Neural cell (in vitro differentiated cells): ENCODE results near the gene IL9R. TPM values are rescaled to one million over a fixed set of nuclear protein-coding genes. Genes with fewer than 3 reads are reported as not detected.
"Not testable (repeated sequence)": the region's sequence is repeated elsewhere in the genome, so short reads cannot be mapped to it uniquely, and the experiment has no call there.

Experiments
- H2AFZ ChIP-seq: fragments of 200-600, 300-800 bp; sonication (generic), shearing (Covaris generic); 2 replicates; pipeline ENCODE4 v1.6.0; 2014; ENCODE audit warnings: low read depth, mild to moderate bottlenecking, antibody characterized with exemption, low read length, moderate library complexity
- H3F3A ChIP-seq: fragments of 200-600 bp; shearing (Covaris generic); 2 replicates; pipeline ENCODE4 v1.6.1; 2016; ENCODE audit warnings: mild to moderate bottlenecking, moderate library complexity, mixed read lengths, antibody characterized with exemption, low read length; ENCODE audit not compliant: insufficient read depth, poor library complexity, severe bottlenecking
- H3K27ac ChIP-seq: fragments of 200-600, 300-800 bp; sonication (generic), shearing (Covaris generic); 2 replicates; pipeline ENCODE4 v1.5.1; 2014; ENCODE audit warnings: mild to moderate bottlenecking, low read length, moderate library complexity
- H3K27me3 ChIP-seq: fragments of 300-800, 200-600 bp; sonication (generic), shearing (Covaris generic); 2 replicates; pipeline ENCODE4 v1.6.0; 2014; ENCODE audit warnings: mild to moderate bottlenecking, low read depth, low read length, moderate library complexity; ENCODE audit not compliant: insufficient read depth
- H3K36me3 ChIP-seq: fragments of 300-800, 200-600 bp; sonication (generic), shearing (Covaris generic); 2 replicates; pipeline ENCODE4 v1.5.1; 2014; ENCODE audit warnings: mild to moderate bottlenecking, antibody characterized with exemption, low read length, moderate library complexity; ENCODE audit not compliant: insufficient read depth
- H3K4me2 ChIP-seq: fragments of 300-800, 200-600 bp; sonication (generic), shearing (Covaris generic); 2 replicates; pipeline ENCODE4 v1.6.0; 2014; ENCODE audit warnings: mild to moderate bottlenecking, low read length
- H3K4me3 ChIP-seq: fragments of 300-800, 200-600 bp; sonication (generic), shearing (Covaris generic); 2 replicates; pipeline ENCODE4 v1.5.1; 2014; ENCODE audit warnings: mild to moderate bottlenecking, low read length, moderate library complexity
- H3K79me2 ChIP-seq: fragments of 200-600 bp; shearing (Covaris generic); replicated peaks from 2 replicates; pipeline ENCODE4 v1.6.0; 2014; ENCODE audit warnings: mild to moderate bottlenecking, low read length, moderate library complexity; ENCODE audit not compliant: insufficient read depth
- H3K9ac ChIP-seq: fragments of 300-800, 200-600 bp; sonication (generic), shearing (Covaris generic); 2 replicates; pipeline ENCODE4 v1.6.1; 2016; ENCODE audit warnings: mild to moderate bottlenecking, low read length, mixed read lengths
- H3K9me2 ChIP-seq: fragments of 200-600 bp; shearing (Covaris generic); 2 replicates; pipeline ENCODE4 v1.6.1; 2016; ENCODE audit warnings: mild to moderate bottlenecking, low read length, mixed read lengths; ENCODE audit not compliant: insufficient read depth
- H3K9me3 ChIP-seq: fragments of 200-600, 300-800 bp; sonication (generic), shearing (Covaris generic); 2 replicates; pipeline ENCODE4 v1.6.1; 2016; ENCODE audit warnings: mild to moderate bottlenecking, mixed run types, low read length, moderate library complexity, mixed read lengths
- H4K20me1 ChIP-seq: fragments of 200-600 bp; shearing (Covaris generic); 2 replicates; pipeline ENCODE4 v1.6.1; 2016; ENCODE audit warnings: mild to moderate bottlenecking, mixed run types; ENCODE audit not compliant: insufficient read depth
- polyA plus RNA-seq: library from polyadenylated mRNA; depleted of rRNA; stranded (reverse); fragments of >200 nt; gene quantifications from 2 replicates; pipeline ENCODE4 v1.2.3, GENCODE V29; 2014

IL9R gene
- polyA plus RNA-seq, 1 donor from 2014 or later: not detected

- not testable (repeated sequence) for H3K27me3 ChIP-seq, H3K9me2 ChIP-seq, H3K4me2 ChIP-seq, H3K79me2 ChIP-seq, H3K4me3 ChIP-seq, H4K20me1 ChIP-seq, H3F3A ChIP-seq, H3K9me3 ChIP-seq, H3K27ac ChIP-seq, H2AFZ ChIP-seq, H3K9ac ChIP-seq, H3K36me3 ChIP-seq
Observed at GRCh38 chrX:156023002-156023401, 25.5 kb downstream of the IL9R start.

- not testable (repeated sequence) for H3K36me3 ChIP-seq, H3K4me3 ChIP-seq, H3K9ac ChIP-seq, H3K27ac ChIP-seq, H3K79me2 ChIP-seq, H3K9me3 ChIP-seq, H3K27me3 ChIP-seq, H3K9me2 ChIP-seq, H4K20me1 ChIP-seq, H2AFZ ChIP-seq, H3F3A ChIP-seq, H3K4me2 ChIP-seq
Observed at GRCh38 chrX:156024949-156025492, 27.5 kb downstream of the IL9R start.

- not testable (repeated sequence) for H3K4me3 ChIP-seq, H3K9me3 ChIP-seq, H3K4me2 ChIP-seq, H3K9ac ChIP-seq, H3K79me2 ChIP-seq, H3K36me3 ChIP-seq, H3K9me2 ChIP-seq, H3K27ac ChIP-seq, H3K27me3 ChIP-seq, H4K20me1 ChIP-seq, H3F3A ChIP-seq, H2AFZ ChIP-seq
Observed at GRCh38 chrX:156028653-156029237, 31.2 kb downstream of the IL9R start.

GRCh38 chrX:156029296-156029695 is 31.8 kb downstream of the IL9R start:
- not testable (repeated sequence) for H3K27ac ChIP-seq, H3K9ac ChIP-seq, H3K9me2 ChIP-seq, H3K36me3 ChIP-seq, H3K9me3 ChIP-seq, H3K27me3 ChIP-seq, H3K4me2 ChIP-seq, H3K79me2 ChIP-seq, H3K4me3 ChIP-seq, H2AFZ ChIP-seq, H3F3A ChIP-seq, H4K20me1 ChIP-seq

- not testable (repeated sequence) for H3K9ac ChIP-seq, H3K9me3 ChIP-seq, H3K27ac ChIP-seq, H2AFZ ChIP-seq, H3K27me3 ChIP-seq, H3K9me2 ChIP-seq, H4K20me1 ChIP-seq, H3K36me3 ChIP-seq, H3K79me2 ChIP-seq, H3K4me2 ChIP-seq, H3K4me3 ChIP-seq, H3F3A ChIP-seq
Observed at GRCh38 chrX:156029707-156030442, 32.4 kb downstream of the IL9R start.

GRCh38 chrX:156030474-156030873 is 33.0 kb downstream of the IL9R start:
- H3K4me2 ChIP-seq, H3K9me2 ChIP-seq, H3K27ac ChIP-seq, H4K20me1 ChIP-seq, H2AFZ ChIP-seq, H3K27me3 ChIP-seq, H3K9me3 ChIP-seq, H3K9ac ChIP-seq, H3K36me3 ChIP-seq, H3K4me3 ChIP-seq, H3F3A ChIP-seq, H3K79me2 ChIP-seq: not testable (repeated sequence)

Other genes with a start within 250 kb of the IL9R start
- gene VAMP7, start 116.4 kb upstream of the IL9R start, polyA plus RNA-seq: 43.4 and 46.0 TPM in 2 replicates